Dedifferentiated amniotic fluid mesenchymal stem cell (primary cell): ENCODE measurements around the gene CYP2J2.
A peak's percentile ranks its signal among the peaks of the same experiment; 100 is the strongest.
"Not testable (repeated sequence)": the region's sequence is repeated elsewhere in the genome, so short reads cannot be mapped to it uniquely, and the experiment has no call there.

Source experiments
- DNase-seq: peaks from one replicate; pipeline ENCODE4 v3.0.0-alpha.2; 2016; ENCODE audit errors: extremely low spot score

CYP2J2 gene

DNA sequence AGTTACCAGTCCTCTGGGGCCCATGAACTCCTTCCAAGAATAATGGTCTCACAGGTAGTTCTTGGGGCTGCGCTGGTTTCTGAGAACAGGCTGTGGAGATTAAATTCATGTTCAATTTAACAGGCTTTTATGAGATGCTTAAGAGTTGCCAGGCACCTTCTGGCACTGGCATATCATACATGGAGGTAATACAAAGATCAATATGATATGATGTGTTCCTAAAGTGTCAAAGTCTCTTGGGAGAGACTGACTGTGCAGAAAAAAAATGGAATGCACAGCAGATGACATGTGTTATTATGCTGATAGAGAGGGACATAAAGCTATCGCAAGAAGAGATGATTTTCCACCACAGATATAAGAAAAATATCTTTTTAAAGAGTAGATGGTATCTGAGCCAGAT lies 6.8 kb downstream of the CYP2J2 start:
- DNase-seq = no peak

DNA sequence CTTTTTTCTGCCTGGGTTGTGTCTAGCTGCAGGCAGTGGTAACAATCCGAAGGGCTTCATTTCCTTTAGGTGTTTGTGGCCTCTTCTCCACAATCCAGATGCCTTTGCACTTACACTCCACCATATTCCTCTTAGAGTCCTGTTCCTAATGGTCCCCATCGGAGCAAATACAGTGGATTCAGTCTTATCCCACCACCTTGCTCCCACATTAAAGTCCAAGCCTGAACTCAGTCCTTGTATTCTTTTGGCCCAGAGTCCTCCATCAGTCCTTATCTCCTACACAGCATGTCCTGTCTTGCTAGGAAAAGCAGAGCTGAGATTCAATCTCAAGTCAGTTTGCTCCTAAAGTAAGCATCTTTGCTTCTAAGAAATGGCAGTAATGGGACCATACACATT lies 8.8 kb downstream of the CYP2J2 start:
- no peak for DNase-seq

- no peak for DNase-seq
These were observed 9.4 kb downstream of the CYP2J2 start for GRCh38 chr1:59917026-59917784.

GRCh38 chr1:59915516-59915915 lies 11.1 kb downstream of the CYP2J2 start:
- DNase-seq = peak; percentile 22

DNA sequence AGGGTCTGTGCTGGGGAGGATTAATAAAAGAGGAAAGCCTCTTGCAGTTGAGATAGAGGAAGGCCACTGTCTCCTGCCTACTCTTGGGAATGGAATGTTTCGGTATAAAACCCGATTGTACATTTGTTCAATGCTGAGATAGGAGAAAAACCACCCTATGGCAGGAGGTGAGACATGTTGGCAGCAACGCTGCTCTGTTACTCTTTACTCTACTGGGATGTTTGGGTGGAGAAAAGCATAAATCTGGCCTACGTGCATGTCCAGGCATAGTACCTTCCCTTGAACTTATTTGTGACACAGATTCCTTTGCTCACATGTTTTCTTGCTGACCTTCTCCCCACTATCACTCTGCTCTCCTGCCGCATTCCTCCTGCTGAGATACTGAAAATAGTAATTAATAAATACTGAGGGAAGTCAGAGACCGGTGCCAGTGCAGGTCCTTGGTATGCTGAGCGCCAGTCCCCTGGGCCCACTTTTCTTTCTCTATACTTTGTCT lies 11.7 kb downstream of the CYP2J2 start:
- not testable (repeated sequence) for DNase-seq

DNA sequence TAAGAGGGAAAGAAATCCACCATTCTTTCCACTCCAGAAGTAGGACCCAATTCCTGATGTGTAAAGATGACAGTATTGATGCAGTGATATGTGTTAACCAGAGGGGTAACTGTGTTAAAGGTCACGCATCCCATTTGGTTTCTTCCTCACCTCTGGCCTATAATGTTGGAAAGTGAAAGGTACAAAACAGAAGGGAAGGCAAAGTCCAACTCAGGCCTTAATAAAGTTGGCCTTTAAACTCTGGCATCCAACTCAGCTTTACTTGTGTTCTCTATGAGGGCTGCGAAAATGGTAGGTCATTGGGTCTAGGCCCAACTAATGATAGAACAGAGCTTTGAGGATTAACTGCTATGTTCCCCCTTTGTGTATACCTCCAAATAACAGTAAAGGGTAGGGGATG lies 17.9 kb downstream of the CYP2J2 start:
- DNase-seq = no peak

- DNase-seq = no peak
These were observed 18.5 kb downstream of the CYP2J2 start for GRCh38 chr1:59908084-59908483.

GRCh38 chr1:59906931-59907330 lies 19.6 kb downstream of the CYP2J2 start:
- DNase-seq = no peak

GRCh38 chr1:59903141-59903754 lies 23.3 kb downstream of the CYP2J2 start:
- no peak for DNase-seq

DNA sequence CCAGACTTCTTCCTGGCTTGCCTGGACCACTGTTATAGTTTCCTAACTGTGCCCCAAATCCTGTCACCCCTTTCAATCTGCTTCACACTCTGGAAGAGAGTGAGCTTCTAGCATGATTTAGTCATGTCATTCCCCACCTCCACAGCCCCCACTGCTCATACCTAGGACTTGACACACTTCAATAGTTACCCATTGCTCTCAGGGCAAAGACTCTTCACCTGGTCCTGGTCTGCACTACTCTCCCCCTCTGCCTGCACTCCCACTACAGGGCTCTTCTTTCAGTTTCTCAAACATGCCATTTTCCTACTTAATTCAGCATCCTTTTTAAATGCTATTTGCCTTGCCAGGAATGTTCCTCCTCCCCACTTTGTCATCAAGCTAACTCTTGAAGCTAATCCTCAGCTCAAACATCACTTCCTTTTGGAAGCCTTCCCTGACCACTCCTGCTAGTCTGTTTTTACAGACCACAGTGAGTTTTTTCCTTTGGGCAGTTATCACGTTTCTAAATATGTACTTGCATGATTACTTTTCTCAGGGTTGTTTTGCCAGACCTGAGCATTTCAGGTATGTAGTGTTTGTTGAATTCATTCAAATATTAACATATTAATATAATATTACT lies 24.7 kb downstream of the CYP2J2 start:
- peak; percentile 59 for DNase-seq

DNA sequence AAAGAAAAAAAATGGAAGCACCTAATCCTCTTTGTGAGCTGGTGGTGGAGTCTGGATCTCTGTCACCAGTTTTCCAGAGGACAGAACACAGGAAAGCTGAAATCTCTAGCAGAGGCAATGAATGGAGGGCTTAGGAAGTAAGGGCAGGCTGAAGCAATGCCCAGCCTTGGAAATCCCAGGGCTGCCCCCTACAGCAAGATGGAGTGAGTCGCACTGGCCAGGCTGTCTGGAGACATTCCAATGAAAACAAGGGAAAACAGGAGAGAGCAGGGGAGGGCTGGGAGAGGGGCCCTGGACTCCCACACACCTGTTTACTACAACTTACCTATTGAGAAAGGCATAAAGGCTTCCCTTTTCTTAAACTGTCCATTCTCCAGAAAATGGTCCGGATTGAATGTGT lies 25.9 kb downstream of the CYP2J2 start:
- no peak for DNase-seq

- no peak for DNase-seq
These were observed 27.6 kb downstream of the CYP2J2 start for GRCh38 chr1:59898927-59899326.

DNA sequence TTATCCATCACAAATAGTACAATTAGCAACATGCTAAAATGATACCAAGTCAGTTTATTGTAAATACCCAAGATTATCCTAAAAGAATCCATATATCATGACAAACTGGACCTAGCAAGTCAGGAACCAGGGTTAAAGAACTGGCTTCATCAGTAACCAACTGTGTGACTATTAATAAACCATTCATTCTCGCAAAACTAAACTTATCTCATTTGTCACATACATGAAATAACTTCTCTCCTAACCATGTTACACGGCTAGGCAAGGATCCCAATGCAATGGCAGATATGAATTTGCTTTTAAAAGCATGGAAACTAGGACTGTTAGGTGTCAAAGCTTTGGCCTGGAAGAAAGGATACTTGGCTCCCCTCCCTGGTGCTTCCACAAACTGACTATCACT lies 29.4 kb downstream of the CYP2J2 start:
- DNase-seq = no peak

GRCh38 chr1:59892841-59893811 lies 33.4 kb downstream of the CYP2J2 start:
- DNase-seq = no peak

DNA sequence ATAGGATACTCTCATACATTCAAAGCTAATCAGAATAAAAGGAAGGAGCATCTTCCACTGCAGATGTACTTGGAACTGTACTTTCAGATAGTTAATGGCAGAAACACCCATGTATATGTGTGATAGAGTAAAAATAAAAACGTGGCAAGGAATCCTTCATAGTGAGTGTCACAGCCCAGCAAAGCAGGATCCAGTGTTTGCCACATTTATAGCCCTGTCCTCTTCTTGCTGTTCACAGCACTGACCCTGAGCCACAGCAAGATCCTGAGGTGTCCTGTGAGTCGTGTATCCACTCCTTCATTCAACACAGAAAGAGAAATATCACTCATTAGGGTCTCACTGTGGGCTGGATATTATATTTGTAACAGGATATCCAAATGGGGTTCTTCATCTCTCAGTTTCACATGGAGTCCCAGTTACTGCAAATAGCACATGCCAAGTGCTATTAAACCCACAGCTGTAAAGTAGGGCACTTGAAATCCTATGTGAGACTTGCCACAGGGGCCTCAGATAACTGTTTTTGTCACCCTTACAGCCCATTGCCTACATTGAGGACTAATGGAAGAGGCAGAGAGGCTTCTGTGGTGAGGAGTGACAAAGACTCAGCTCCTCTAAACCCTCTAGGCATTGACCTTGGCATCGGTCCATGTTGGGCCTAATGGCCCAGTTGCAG lies 41.3 kb downstream of the CYP2J2 start:
- DNase-seq = no peak

- no peak for DNase-seq
These were observed 45.8 kb downstream of the CYP2J2 start for GRCh38 chr1:59880735-59881134.

DNA sequence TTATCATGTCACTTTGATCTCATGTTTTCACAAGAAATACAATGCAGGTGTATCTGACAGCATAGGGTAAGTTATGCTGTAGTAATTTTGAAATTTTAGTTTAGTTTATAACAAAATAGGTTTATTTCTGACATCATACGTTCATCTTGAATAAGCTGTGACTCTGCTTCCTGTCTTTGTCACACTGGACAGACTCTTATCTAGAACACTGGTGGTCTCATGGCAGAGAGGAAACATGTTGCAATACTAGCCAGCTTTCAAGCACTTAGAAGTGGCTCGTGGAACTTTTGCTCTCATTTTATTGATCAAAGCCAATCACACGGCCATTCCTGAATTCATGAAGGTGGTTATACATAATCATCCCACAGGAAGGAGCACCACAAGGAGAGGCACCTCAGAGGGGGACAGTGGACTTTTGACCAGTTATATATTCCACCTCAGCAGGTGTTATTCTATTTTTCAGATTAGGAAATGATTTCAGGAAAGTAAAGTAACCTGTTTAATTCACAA lies 46.5 kb downstream of the CYP2J2 start:
- no peak for DNase-seq

DNA sequence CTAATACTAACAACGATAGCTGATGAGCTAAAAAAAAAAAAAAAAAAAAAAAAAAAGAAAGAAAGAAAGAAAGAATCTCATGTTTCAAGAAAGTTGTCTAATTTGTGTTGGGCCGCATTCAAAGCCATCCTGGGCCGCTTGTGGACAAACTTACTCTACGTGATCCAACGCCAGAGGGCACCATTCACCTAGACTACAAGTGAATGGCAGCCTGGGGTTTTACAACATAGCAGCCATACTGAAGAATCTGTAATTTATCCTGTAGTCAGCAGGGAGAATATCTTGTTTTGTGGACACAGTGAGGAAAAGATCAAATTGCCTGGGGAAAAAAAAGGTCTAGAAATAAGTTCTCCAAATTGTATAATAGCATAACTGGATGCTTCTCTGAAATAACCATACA lies 47.0 kb downstream of the CYP2J2 start:
- DNase-seq = peak; percentile 79

- DNase-seq = no peak
These were observed 48.2 kb downstream of the CYP2J2 start for GRCh38 chr1:59878370-59878769.

GRCh38 chr1:59877108-59877682 lies 49.4 kb downstream of the CYP2J2 start:
- no peak for DNase-seq

DNA sequence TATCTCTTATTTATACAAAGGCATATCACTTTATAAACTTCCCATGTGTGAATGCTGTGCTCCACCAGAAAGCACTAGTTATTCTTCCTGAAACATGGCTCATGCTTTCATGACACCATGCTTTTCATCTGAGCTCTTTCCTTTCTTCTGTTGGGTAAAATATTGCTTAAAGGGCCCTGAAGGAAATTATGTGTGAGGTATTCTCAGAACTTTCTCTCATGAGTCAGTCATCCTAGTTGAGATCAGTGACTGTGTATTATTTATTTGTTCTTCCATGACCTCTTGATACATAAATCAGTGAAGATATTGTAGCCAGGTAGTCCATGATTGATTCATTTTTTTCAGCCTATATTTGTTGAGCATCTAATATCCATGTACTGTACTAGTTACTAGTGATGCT lies 54.8 kb downstream of the CYP2J2 start:
- no peak for DNase-seq
